HepG2 (cell line): ENCODE results near the gene DNAJB12. TPM values are rescaled to one million over a fixed set of nuclear protein-coding genes. Genes with fewer than 3 reads are reported as not detected.
A peak's percentile ranks its signal among the peaks of the same experiment; 100 is the strongest.

Experiments
- ARNT ChIP-seq: fragments of 450-650 bp; IDR thresholded peaks from 2 replicates; pipeline ENCODE4 v1.6.1; 2017
- ATF4 ChIP-seq, 2 experiments: fragments of 450-650 bp in 1 of 2; sonication (generic) in 1 of 2; formaldehyde crosslinking; IDR thresholded peaks; 2 replicates each; pipeline versions ENCODE4 v1.5.0 to v1.8.0; 2020 to 2022; ENCODE audit warnings: mild to moderate bottlenecking in 1 of 2, missing genetic modification reagents in 1 of 2
- CSRNP2 ChIP-seq: sonication (generic); formaldehyde crosslinking; conservative IDR thresholded peaks from 2 replicates; pipeline ENCODE4 v1.8.0; 2022; ENCODE audit warnings: low read depth, missing genetic modification reagents
- EED ChIP-seq: sonication (generic); formaldehyde crosslinking; IDR thresholded peaks from 2 replicates; pipeline ENCODE4 v1.5.0; 2020; ENCODE audit warnings: mild to moderate bottlenecking, missing genetic modification reagents
- GTF3A ChIP-seq: sonication (generic); formaldehyde crosslinking; conservative IDR thresholded peaks from 2 replicates; pipeline ENCODE4 v1.4.0; 2020; ENCODE audit warnings: mild to moderate bottlenecking, missing genetic modification reagents
- HCFC1 ChIP-seq: fragments of 150-350 bp; IDR thresholded peaks from 2 replicates; pipeline ENCODE4 v1.6.1; 2014; ENCODE audit warnings: low read depth, low read length
- KDM1A ChIP-seq: IDR thresholded peaks from 2 replicates; pipeline ENCODE4 v1.6.1; 2016; ENCODE audit warnings: missing compliant biosample characterization
- SCMH1 ChIP-seq: sonication (generic); formaldehyde crosslinking; IDR thresholded peaks from 2 replicates; pipeline ENCODE4 v1.9.0; 2021; ENCODE audit warnings: missing genetic modification reagents, mild to moderate bottlenecking, borderline replicate concordance
- SRY ChIP-seq: sonication (generic); formaldehyde crosslinking; IDR thresholded peaks from 2 replicates; pipeline ENCODE4 v1.8.0; 2022; ENCODE audit warnings: mild to moderate bottlenecking, missing genetic modification reagents
- ZBTB39 ChIP-seq: sonication (generic); formaldehyde crosslinking; IDR thresholded peaks from 2 replicates; pipeline ENCODE4 v1.5.0; 2020; ENCODE audit warnings: missing genetic modification reagents
- ZFP82 ChIP-seq: sonication (generic); formaldehyde crosslinking; IDR thresholded peaks from 2 replicates; pipeline ENCODE4 v1.5.1; 2020; ENCODE audit warnings: mild to moderate bottlenecking, missing genetic modification reagents, borderline replicate concordance
- ZNF280B ChIP-seq: sonication (generic); formaldehyde crosslinking; IDR thresholded peaks from 2 replicates; pipeline ENCODE4 v1.5.0; 2020; ENCODE audit warnings: missing genetic modification reagents, mild to moderate bottlenecking, borderline replicate concordance
- ZNF382 ChIP-seq: sonication (generic); formaldehyde crosslinking; IDR thresholded peaks from 2 replicates; pipeline ENCODE4 v1.5.0; 2020; ENCODE audit warnings: missing genetic modification reagents, mild to moderate bottlenecking, borderline replicate concordance
- ZNF414 ChIP-seq: sonication (generic); formaldehyde crosslinking; IDR thresholded peaks from 2 replicates; pipeline ENCODE4 v1.5.0; 2020; ENCODE audit warnings: missing genetic modification reagents
- ZNF484 ChIP-seq: sonication (generic); formaldehyde crosslinking; IDR thresholded peaks from 2 replicates; pipeline ENCODE4 v1.5.1; 2020; ENCODE audit warnings: mild to moderate bottlenecking, low read depth, missing genetic modification reagents, borderline replicate concordance
- ZNF557 ChIP-seq: sonication (generic); formaldehyde crosslinking; IDR thresholded peaks from 2 replicates; pipeline ENCODE4 v1.4.0; 2020; ENCODE audit warnings: missing genetic modification reagents
- ZNF572 ChIP-seq: sonication (generic); formaldehyde crosslinking; IDR thresholded peaks from 2 replicates; pipeline ENCODE4 v1.5.1; 2020; ENCODE audit warnings: mild to moderate bottlenecking, missing genetic modification reagents
- ZNF775 ChIP-seq: sonication (generic); formaldehyde crosslinking; IDR thresholded peaks from 2 replicates; pipeline ENCODE4 v1.4.0; 2020; ENCODE audit warnings: missing genetic modification reagents, mild to moderate bottlenecking, moderate library complexity, borderline replicate concordance
- ZNF800 ChIP-seq: sonication (generic); formaldehyde crosslinking; IDR thresholded peaks from 2 replicates; pipeline ENCODE4 v1.4.0; 2020; ENCODE audit warnings: missing genetic modification reagents
- ZNF850 ChIP-seq: sonication (generic); formaldehyde crosslinking; conservative IDR thresholded peaks from 2 replicates; pipeline ENCODE4 v1.9.0; 2021; ENCODE audit warnings: mild to moderate bottlenecking, missing genetic modification reagents
- polyA plus RNA-seq, 8 experiments: library from polyadenylated mRNA; depleted of rRNA in 3 of 8; stranded (reverse) in 7 of 8; unstranded in 1 of 8; fragments of >200 nt; fragmentation: Illumina TruSeq in 4 of 8; extraction: Trizol in 4 of 8; gene quantifications; 2 replicates each; pipeline versions ENCODE4 v1.2.1 to v1.2.3, GENCODE V29; 2011 to 2016; ENCODE audit warnings: low read depth in 4 of 8, missing spikeins in 1 of 8, mixed read lengths in 1 of 8; ENCODE audit not compliant: insufficient read depth in 1 of 8
- total RNA-seq, 5 experiments: library from RNA; depleted of rRNA; stranded (reverse); fragments of >200 nt; fragmentation: Illumina TruSeq; extraction: Trizol; gene quantifications; 2 replicates each; pipeline ENCODE4 v1.2.3, GENCODE V29; 2016; ENCODE audit warnings: low read depth in 1 of 5

DNAJB12 gene
- total and polyA plus RNA-seq, 2 of the 13 experiments (the other 11 are each of a cell fraction or from before 2014, with no cell fraction given) = 10.8 to 18.2 TPM

- TF ChIP-seq ZNF414 (CRISPR knock-in tag) (no peak), ZNF382 (CRISPR knock-in tag) (no peak), HCFC1 (no peak), ZNF484 (CRISPR knock-in tag) (no peak), ZNF850 (no peak), KDM1A (no peak), SRY (CRISPR knock-in tag) (no peak), GTF3A (CRISPR knock-in tag) (no peak), ZNF775 (CRISPR knock-in tag) (no peak), ATF4 (CRISPR knock-in tag; IDR thresholded peaks at IDR 0.05) (peak in 1 of 2 experiments; percentile 35; a peak in 1 of 4 replicates), ZNF800 (CRISPR knock-in tag) (no peak), ARNT (no peak), ZNF557 (CRISPR knock-in tag) (no peak), CSRNP2 (no peak), SCMH1 (CRISPR knock-in tag) (no peak), ZFP82 (no peak), ZBTB39 (CRISPR knock-in tag) (no peak), EED (CRISPR knock-in tag) (0 out of 2 replicates have a peak, but pooled peaks have one; percentile 56), ZNF280B (CRISPR knock-in tag) (peak; percentile 65; the same call in 1 of the 2 replicates), ZNF572 (CRISPR knock-in tag) (no peak)
Observed at GRCh38 chr10:72322280-72323058, 32.2 kb downstream of the DNAJB12 start (continued).
